ENCODE data around the gene THBS2.

- TF ChIP-seq MAX (IDR thresholded peaks at IDR 0.05; ENCODE audit: low read depth, low read length), result no peak
- no peak for TF ChIP-seq CTCF (IDR thresholded peaks at IDR 0.05; ENCODE audit: low read depth, low read length)
- no peak for TF ChIP-seq POLR2A (IDR thresholded peaks at IDR 0.05; ENCODE audit: extremely low read depth, insufficient read length)
- no peak for TF ChIP-seq MYC (IDR thresholded peaks at IDR 0.05; ENCODE audit: low read depth, low read length)
These were observed 62.7 kb downstream of the THBS2 start for GRCh38 chr6:169190970-169191369.

All from NB4 (cell line).